Stimulated activated CD8-positive, alpha-beta memory T cell treated with anti-CD3 and anti-CD28 coated beads, Interleukin-15, amount 100 ng/mL, for 4 hours (primary cell): ENCODE data around the gene TIGD3.

ENCODE experiments used
- DNase-seq, 2 donors: peaks; one replicate each; pipeline ENCODE4 v3.0.0-alpha.2; 2020; ENCODE audit warnings: low read depth in 2 of 2

TIGD3 gene

GRCh38 chr11:65390099-65390941 is 35.8 kb downstream of the TIGD3 start:
- DNase-seq: no peak

DNA sequence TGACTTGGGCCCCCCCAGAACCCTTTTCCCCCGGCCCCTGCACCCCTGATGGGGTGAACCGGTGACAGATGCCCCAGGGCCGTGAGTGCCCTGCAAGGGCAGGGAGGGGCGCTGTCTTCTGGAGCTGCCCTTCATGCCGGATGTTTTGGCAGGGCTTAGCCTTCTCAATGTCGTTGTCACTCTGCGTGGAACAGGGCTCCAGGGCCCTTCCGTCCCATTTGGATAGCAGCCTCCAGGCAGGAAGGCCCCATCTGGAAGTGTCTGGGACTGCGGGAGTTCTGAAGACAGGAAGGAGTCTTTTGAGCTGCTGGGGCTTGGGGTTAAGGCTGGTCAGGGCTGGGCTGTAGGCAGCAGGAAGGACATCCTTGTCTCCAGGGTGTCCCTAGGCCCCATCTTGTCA is 36.4 kb downstream of the TIGD3 start:
- DNase-seq: no peak

DNA sequence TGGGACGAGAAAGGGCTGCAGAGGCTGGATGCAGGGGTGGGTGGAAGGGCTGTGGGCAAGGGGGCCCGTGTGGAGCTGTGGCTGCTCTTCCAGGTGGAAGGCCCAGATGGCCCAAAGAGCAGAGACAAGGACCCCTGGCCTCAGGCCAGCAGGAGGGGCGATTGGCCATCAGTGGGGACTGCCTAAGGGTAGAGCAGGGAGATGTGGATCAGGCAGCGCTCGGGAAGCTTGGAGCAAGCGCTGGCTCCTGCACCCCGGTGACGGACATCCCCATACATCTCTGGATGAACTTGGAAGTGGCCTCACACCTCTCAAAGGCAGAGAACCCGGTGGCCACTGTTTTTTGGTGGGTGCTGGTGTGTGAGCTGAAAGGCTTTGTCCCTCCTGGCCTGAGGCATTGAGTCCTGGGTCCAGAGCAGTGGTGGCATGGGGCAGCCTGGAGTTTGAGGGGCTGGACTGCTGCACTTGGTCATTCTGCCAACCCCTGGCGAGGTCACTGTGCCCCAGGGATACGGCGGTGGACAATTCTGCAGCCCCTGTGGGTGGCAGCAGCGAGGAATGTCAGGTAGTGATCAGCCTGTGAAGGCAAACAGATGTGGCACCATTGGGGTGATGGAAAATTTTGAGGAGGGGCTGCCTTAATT is 37.8 kb downstream of the TIGD3 start:
- DNase-seq: no peak

DNA sequence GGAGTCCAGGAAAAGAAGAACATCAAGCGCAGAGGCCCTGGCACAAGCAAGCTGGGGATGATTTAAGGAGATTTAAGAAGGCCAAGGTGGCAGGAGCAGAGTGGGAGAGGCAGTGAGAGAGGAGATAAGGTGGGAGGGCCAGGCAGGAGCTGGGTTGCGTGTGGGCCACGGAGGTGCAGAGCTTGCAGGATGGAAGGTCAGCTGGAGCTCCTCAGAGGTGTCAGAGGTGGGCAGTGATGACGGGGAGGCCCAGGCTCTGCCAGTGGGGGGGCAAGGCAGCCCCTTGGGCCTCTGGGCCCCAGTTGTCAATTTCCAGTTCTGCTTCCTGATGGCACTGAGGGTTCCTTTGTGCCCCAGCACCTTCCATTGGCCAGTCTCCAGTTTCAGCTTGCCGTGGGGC is 38.3 kb downstream of the TIGD3 start:
- DNase-seq: no peak

GRCh38 chr11:65393513-65394079 is 39.0 kb downstream of the TIGD3 start:
- DNase-seq: no peak

DNA sequence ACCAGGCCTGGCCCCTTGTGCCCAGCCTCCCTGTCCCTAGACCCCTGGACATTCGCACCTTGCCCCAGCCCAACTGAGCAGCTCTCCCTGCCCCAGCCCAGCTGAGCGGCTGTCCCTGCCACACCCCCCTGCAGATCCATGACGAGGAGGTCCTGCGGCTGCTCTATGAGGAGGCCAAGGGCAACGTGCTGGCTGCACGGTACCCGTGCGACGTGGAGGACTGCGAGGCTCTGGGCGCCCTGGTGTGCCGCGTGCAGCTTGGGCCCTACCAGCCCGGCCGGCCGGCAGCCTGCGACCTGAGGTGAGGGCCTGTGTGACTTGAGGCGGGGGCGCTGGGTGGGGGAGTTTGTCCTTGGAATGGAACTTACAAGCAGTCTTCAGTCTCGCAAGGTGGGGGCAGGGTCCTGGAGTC is 39.6 kb downstream of the TIGD3 start:
- no peak for DNase-seq

DNA sequence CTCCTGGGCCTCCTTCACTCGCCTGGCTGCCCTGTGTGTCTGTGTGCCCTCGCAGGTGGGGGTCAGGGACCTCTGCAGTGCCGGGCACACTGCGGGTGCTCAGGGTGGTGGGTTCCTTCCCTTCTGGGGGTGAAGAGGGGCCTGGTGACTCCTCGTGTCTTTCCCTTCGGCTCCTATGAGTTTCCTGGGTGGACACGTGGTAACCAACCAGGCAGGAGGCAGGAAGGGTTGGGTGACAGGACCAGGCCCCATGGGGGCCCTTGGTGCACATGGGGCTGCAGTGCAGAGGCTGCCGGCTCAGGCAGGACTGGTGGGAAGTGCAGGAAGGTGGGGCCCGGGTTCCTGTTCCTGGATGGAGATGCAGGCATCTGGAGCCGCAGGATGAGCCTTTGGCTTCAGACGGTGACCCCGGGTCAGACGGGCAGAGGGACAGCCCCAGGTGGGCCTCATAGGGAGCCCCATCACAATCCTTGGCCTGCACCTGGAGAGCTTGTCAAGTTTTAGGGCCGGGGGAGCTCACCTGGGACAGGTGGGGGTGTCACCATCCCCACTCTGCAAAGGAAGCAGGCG is 41.5 kb downstream of the TIGD3 start:
- no peak for DNase-seq

- no peak for DNase-seq
Measured at GRCh38 chr11:65396769-65397745, 42.5 kb downstream of the TIGD3 start.

- no peak for DNase-seq
Measured at GRCh38 chr11:65398362-65398910, 43.9 kb downstream of the TIGD3 start.

DNA sequence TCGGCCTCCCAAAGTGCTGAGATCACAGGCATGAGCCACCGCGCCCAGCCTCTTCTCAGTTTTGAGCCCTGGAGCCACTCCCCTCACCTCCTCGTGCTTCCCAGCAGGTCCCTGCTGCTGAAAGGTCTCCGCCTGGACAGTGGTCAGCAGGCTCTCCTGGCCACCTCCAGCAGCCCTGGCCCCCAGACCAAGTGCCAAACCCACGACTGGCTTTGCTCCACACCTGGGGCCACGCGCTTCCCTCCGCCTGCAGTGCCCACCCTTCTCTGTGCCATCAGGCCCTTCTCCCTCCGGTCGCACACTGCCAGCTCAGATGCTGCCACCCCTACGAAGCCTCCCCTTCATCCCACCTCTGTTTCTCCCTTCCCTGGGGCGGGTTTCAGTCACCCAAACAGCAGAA is 44.7 kb downstream of the TIGD3 start:
- no peak for DNase-seq

GRCh38 chr11:65399845-65400244 is 45.3 kb downstream of the TIGD3 start:
- no peak for DNase-seq

DNA sequence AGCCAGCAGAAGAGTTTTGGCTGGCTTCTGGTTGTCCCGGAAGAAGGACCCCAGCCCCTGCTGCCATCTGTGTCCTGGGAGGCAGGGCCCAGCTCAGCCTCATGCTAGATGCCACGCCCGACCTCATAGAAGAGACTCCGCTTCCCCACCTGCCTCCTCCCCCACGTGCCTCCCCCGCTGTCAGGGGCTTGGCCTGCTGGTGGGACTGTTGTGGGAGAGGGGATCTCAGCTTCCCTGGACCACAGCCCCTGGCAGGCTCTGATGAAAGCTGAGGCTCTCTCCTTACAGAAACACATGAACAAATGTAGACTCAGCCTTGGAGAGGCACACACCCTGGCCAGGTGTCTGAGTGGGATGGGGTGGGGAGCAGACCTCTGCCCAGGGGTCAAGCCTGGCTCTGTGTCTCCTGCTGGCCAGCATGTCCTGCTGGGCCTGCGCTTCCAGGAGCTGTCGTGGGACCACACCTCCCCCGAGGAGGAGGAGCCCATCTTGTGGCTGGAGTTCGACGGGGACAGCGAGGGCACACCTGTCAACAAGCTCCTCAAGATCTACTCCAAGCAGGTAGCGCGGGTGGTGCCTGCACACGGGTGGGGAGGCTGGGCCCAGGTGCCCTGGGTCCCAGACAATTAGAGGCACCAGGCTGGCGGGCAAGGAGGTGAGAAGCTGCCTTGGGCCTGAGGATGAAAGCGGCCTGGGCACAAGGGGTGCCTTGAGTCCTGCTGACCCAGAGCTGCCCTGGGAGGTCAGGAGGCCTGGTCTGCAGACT is 45.9 kb downstream of the TIGD3 start:
- no peak for DNase-seq

- no peak for DNase-seq
Measured at GRCh38 chr11:65401073-65401802, 46.7 kb downstream of the TIGD3 start.

DNA sequence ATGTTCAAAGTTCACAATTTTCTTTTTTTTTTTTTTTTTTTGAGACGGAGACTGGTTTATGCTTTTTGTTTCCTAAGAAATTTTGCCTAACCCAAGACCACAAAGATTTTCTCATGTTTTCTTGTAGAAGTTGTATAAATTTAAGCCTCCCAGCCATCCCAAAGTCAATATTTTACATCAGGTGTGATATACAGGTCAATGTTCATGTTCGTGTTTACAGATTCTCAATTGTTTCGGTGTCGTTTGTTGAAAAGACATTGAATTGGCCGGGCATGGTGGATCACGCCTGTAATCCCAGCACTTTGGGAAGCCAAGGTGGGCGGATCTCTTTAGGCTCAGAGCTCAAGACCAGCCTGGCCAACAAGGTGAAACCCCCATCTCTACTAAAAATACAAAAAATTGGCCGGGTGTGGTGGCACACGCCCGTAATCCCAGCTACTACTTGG is 47.3 kb downstream of the TIGD3 start:
- no peak for DNase-seq

GRCh38 chr11:65402790-65403189 is 48.2 kb downstream of the TIGD3 start:
- no peak for DNase-seq

GRCh38 chr11:65403607-65404121 is 49.1 kb downstream of the TIGD3 start:
- DNase-seq: no peak

GRCh38 chr11:65404210-65404609 is 49.7 kb downstream of the TIGD3 start:
- no peak for DNase-seq

- DNase-seq: no peak
Measured at GRCh38 chr11:65404638-65405339, 50.2 kb downstream of the TIGD3 start.
